ENCODE results near the gene CNTNAP5. TPM values are rescaled to one million over a fixed set of nuclear protein-coding genes. Genes with fewer than 3 reads are reported as not detected.

The CNTNAP5 gene
- total RNA-seq, 3 donors from 2014 or later (not counting 1 experiment from before 2014, with no cell fraction given): not detected

DNA sequence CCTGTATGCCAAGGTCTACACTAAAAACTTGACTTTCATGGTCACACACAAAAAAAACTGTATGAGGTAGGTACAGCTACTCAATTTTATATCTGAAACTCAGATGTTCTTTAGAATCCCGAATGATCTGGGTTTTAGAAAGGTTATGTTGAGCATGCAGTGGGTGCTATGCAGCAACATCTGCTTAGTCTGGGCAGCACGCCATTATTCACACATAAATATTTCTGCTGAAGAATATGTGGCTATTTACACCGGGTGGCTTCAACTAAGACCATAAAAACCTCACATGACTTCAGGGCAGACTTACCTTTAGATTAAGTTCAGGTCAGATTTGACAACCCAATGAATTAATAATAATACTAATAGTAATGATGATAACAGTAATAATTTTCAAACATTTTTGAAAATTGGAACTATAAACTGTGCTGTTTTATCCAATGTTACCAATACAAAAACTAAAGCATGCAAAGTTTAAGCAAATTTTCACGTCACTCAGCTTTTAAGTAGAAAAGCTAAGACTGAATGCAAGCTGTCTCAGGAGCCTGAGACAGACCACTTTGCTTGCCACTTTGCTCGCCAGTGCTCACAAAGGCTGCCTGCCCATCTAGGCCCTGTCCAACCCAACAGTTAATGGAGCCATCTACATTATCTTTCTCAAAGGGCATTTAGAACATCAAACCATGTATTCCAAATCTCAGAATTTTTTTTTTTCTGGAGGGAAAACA is 292.0 kb downstream of the CNTNAP5 start:
- H3K36me3 ChIP-seq (ENCODE audit: control insufficient read depth, insufficient read depth, low read length): no peaks in the 10 kb centered on the region
- peaks cover 0 to 9% of the 10 kb centered on the region in 2 donors for H3K4me1 Mint-ChIP-seq
- ATAC-seq: no peak
- H3K4me3 ChIP-seq (ENCODE audit: low read length): no peak overlapping the region
- no peaks in the 10 kb centered on the region for H3K27me3 Mint-ChIP-seq (ENCODE audit: low read depth in 2 of 2)
- H3K9me3 Mint-ChIP-seq: peaks cover 7 to 12% of the 10 kb centered on the region in 2 donors
- no peaks in the 10 kb centered on the region for H3K4me1 ChIP-seq (ENCODE audit: control insufficient read depth, insufficient read depth, low read length)
- H3K4me3 Mint-ChIP-seq: no peak overlapping the region
- no peak overlapping the region for H3K27ac ChIP-seq (ENCODE audit: low read length)
- DNase-seq: no peak
- H3K27ac Mint-ChIP-seq: no peak overlapping the region
- no peaks in the 10 kb centered on the region for H3K9me3 ChIP-seq (ENCODE audit: control insufficient read depth, insufficient read depth, low read length)
- no peaks in the 10 kb centered on the region for H3K27me3 ChIP-seq (ENCODE audit: control insufficient read depth, insufficient read depth, low read length)
- 88% methylated on average over 4 of the region's 5 CpGs for WGBS (ENCODE audit: insufficient coverage)
- no peaks in the 10 kb centered on the region for H3K36me3 Mint-ChIP-seq
- TF ChIP-seq, protein P1, sequence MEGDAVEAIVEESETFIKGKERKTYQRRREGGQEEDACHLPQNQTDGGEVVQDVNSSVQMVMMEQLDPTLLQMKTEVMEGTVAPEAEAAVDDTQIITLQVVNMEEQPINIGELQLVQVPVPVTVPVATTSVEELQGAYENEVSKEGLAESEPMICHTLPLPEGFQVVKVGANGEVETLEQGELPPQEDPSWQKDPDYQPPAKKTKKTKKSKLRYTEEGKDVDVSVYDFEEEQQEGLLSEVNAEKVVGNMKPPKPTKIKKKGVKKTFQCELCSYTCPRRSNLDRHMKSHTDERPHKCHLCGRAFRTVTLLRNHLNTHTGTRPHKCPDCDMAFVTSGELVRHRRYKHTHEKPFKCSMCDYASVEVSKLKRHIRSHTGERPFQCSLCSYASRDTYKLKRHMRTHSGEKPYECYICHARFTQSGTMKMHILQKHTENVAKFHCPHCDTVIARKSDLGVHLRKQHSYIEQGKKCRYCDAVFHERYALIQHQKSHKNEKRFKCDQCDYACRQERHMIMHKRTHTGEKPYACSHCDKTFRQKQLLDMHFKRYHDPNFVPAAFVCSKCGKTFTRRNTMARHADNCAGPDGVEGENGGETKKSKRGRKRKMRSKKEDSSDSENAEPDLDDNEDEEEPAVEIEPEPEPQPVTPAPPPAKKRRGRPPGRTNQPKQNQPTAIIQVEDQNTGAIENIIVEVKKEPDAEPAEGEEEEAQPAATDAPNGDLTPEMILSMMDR (IDR thresholded peaks at IDR 0.05): no peak
- intact Hi-C loops (cut with micrococcal nuclease): no loop called here

DNA sequence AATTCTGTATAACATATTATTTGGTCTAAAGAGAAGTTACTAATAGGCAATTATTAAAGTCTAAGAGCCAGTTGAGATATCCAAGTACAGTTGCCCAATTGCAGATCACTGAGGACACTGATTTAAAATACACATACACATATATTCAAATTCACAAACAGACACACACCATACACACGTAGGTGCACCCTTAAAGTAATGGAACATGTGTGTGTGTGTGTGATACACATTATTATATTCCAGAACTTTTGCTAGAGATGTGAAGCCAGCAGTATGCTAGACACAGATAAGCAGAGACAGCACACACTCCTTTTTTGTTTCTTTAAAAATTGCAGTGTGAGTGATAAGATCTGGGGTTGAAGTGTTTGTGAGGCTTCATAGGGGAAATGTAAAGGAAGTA is 292.5 kb downstream of the CNTNAP5 start:
- H3K4me1 ChIP-seq (ENCODE audit: control insufficient read depth, insufficient read depth, low read length): no peaks in the 10 kb centered on the region
- no peaks in the 10 kb centered on the region for H3K27me3 Mint-ChIP-seq (ENCODE audit: low read depth in 2 of 2)
- no peak overlapping the region for H3K4me3 Mint-ChIP-seq
- ATAC-seq: no peak
- H3K4me3 ChIP-seq (ENCODE audit: low read length): no peak overlapping the region
- H3K9me3 ChIP-seq (ENCODE audit: control insufficient read depth, insufficient read depth, low read length): no peaks in the 10 kb centered on the region
- no peak for DNase-seq
- no peaks in the 10 kb centered on the region for H3K36me3 ChIP-seq (ENCODE audit: control insufficient read depth, insufficient read depth, low read length)
- TF ChIP-seq, protein P1 (IDR thresholded peaks at IDR 0.05): no peak
- no peaks in the 10 kb centered on the region for H3K36me3 Mint-ChIP-seq
- no CpG with 5 or more reads among the region's 1 CpG for WGBS (ENCODE audit: insufficient coverage)
- no peaks in the 10 kb centered on the region for H3K27me3 ChIP-seq (ENCODE audit: control insufficient read depth, insufficient read depth, low read length)
- peaks cover 7 to 12% of the 10 kb centered on the region in 2 donors for H3K9me3 Mint-ChIP-seq
- H3K27ac ChIP-seq (ENCODE audit: low read length): no peak overlapping the region
- intact Hi-C loops (cut with micrococcal nuclease): no loop called here
- no peak overlapping the region for H3K27ac Mint-ChIP-seq
- H3K4me1 Mint-ChIP-seq: peaks cover 0 to 9% of the 10 kb centered on the region in 2 donors

DNA sequence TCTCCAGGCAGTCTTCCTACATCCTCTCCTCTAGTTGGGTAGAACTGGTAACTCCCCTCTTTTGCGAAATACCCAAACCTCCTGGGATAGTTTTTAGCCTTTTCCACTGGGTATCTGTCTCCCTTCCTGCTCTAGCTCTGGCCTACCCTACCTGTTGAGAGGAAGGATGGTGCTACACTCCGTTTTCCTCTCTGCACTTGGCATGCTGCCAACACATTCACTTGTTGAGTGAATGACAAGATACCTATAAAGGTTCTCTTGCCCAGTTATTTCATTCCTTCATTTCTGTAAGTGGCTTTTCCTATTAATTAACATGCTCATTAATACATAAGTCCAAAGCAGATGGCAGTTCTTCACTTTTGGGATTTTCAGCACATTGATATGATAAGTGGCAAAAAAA is 293.8 kb downstream of the CNTNAP5 start:
- DNase-seq (no peak), ATAC-seq (no peak)
- Mint-ChIP-seq H3K4me3 (no peak overlapping the region), H3K9me3 (peaks cover 7 to 16% of the 10 kb centered on the region in 2 donors), H3K4me1 (peaks cover 0 to 9% of the 10 kb centered on the region in 2 donors), H3K36me3 (no peaks in the 10 kb centered on the region), H3K27me3 (ENCODE audit: low read depth in 2 of 2) (no peaks in the 10 kb centered on the region), H3K27ac (no peak overlapping the region)
- WGBS (ENCODE audit: insufficient coverage): 72% methylated on average over 2 of the region's 2 CpGs
- Histone ChIP-seq H3K9me3 (ENCODE audit: control insufficient read depth, insufficient read depth, low read length) (no peaks in the 10 kb centered on the region), H3K27ac (ENCODE audit: low read length) (no peak overlapping the region), H3K27me3 (ENCODE audit: control insufficient read depth, insufficient read depth, low read length) (no peaks in the 10 kb centered on the region), H3K36me3 (ENCODE audit: control insufficient read depth, insufficient read depth, low read length) (no peaks in the 10 kb centered on the region), H3K4me3 (ENCODE audit: low read length) (no peak overlapping the region), H3K4me1 (ENCODE audit: control insufficient read depth, insufficient read depth, low read length) (no peaks in the 10 kb centered on the region)
- TF ChIP-seq, protein P1 (IDR thresholded peaks at IDR 0.05): no peak
- intact Hi-C loops (cut with micrococcal nuclease): no loop called here

DNA sequence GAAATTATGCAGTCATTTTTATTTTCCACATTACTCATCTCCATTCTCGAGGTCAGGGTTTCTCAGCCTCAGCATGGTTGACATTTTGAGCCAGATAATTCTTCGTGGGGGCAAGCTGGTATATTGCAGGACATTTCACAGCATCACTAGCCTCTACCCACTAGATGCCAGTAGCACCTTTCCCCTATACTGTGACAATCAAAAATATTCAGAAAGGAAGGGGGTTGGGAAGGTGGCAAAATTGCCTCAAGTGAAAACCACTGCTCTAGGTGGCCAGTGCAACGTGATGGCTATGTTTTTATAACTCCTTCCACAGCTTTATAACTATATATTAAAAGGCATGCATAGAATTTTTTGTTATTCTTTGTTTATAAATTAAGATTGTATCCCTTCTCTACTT is 294.5 kb downstream of the CNTNAP5 start:
- no peaks in the 10 kb centered on the region for H3K27me3 Mint-ChIP-seq (ENCODE audit: low read depth in 2 of 2)
- H3K27me3 ChIP-seq (ENCODE audit: control insufficient read depth, insufficient read depth, low read length): no peaks in the 10 kb centered on the region
- no peak overlapping the region for H3K4me3 ChIP-seq (ENCODE audit: low read length)
- ATAC-seq (peak in 1 of 3 donors; percentile 56), DNase-seq (no peak)
- no peaks in the 10 kb centered on the region for H3K9me3 ChIP-seq (ENCODE audit: control insufficient read depth, insufficient read depth, low read length)
- no peaks in the 10 kb centered on the region for H3K36me3 Mint-ChIP-seq
- H3K4me1 Mint-ChIP-seq: peaks cover 0 to 9% of the 10 kb centered on the region in 2 donors
- TF ChIP-seq, protein P1 (IDR thresholded peaks at IDR 0.05): no peak
- H3K36me3 ChIP-seq (ENCODE audit: control insufficient read depth, insufficient read depth, low read length): no peaks in the 10 kb centered on the region
- no peaks in the 10 kb centered on the region for H3K4me1 ChIP-seq (ENCODE audit: control insufficient read depth, insufficient read depth, low read length)
- H3K27ac Mint-ChIP-seq: no peak overlapping the region
- no peak overlapping the region for H3K27ac ChIP-seq (ENCODE audit: low read length)
- no peak overlapping the region for H3K4me3 Mint-ChIP-seq
- 68% methylated on average over 2 of the region's 3 CpGs for WGBS (ENCODE audit: insufficient coverage)
- peaks cover 10 to 21% of the 10 kb centered on the region in 2 donors for H3K9me3 Mint-ChIP-seq
- intact Hi-C loops (cut with micrococcal nuclease): no loop called here

Data from natural killer cell (primary cell).